Measurements from ENCODE around the gene KLB.

KLB gene

GRCh38 chr4:39446842-39447573 lies 40.3 kb downstream of the KLB start:
- DNase-seq (ENCODE audit: low read depth): no peak
- TF ChIP-seq, protein P1, sequence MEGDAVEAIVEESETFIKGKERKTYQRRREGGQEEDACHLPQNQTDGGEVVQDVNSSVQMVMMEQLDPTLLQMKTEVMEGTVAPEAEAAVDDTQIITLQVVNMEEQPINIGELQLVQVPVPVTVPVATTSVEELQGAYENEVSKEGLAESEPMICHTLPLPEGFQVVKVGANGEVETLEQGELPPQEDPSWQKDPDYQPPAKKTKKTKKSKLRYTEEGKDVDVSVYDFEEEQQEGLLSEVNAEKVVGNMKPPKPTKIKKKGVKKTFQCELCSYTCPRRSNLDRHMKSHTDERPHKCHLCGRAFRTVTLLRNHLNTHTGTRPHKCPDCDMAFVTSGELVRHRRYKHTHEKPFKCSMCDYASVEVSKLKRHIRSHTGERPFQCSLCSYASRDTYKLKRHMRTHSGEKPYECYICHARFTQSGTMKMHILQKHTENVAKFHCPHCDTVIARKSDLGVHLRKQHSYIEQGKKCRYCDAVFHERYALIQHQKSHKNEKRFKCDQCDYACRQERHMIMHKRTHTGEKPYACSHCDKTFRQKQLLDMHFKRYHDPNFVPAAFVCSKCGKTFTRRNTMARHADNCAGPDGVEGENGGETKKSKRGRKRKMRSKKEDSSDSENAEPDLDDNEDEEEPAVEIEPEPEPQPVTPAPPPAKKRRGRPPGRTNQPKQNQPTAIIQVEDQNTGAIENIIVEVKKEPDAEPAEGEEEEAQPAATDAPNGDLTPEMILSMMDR (conservative IDR thresholded peaks at IDR 0.05; ENCODE audit: low read depth, low read length): peak; percentile 35
- H3K4me3 ChIP-seq (ENCODE audit: low read length): peak overlapping the region; percentile 47

DNA sequence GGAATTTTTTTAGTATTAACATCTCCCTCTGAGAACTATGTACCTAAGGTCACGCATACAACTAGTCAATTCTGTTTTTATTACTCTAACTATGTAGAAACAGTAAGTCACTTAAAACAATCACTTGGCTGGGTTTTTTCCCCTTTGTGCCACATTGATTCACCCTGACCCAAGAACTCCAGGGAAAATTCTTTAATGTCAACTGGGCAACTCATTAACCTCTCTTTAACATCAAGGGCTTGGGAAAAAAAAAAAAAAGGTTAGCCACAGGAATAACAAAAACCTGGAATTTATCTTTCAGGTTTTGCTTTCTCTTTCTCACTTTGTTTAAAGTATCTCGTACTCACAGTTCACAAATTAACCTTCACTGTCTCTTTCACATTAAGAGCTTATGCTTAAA lies 43.9 kb downstream of the KLB start:
- no peak for DNase-seq (ENCODE audit: low read depth)
- H3K4me3 ChIP-seq (ENCODE audit: low read length): no peak overlapping the region
- TF ChIP-seq, protein P1 (conservative IDR thresholded peaks at IDR 0.05; ENCODE audit: low read depth, low read length): no peak

DNA sequence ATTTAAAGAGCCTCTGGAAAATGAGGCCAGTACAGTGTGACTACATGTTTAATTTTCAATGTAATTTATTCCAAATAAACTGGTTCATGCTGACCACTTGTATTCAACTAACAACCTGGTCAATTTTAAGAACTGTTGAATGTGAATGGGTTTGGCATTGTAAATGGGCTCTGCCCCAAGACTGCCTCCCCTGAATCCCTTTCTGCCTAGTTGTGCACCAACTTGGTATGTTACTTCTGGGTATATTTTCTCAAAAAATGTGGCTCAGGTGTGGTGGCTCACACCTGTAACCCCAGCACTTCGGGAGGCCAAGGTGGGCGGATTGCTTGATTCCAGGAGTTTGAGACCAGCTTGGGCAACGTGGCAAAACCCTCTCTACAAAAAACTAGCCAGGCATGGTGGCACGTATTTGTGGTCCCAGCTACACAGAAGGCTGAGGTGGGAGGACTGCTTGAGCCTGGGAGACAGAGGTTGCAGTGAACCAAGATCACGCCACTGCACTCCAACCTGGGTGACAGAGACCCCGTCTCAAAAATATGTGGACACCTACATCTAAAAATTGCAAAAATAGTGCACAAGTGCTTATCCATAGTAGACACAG lies 44.8 kb downstream of the KLB start:
- DNase-seq (ENCODE audit: low read depth): no peak
- TF ChIP-seq, protein P1 (conservative IDR thresholded peaks at IDR 0.05; ENCODE audit: low read depth, low read length): no peak
- H3K4me3 ChIP-seq (ENCODE audit: low read length): no peak overlapping the region

DNA sequence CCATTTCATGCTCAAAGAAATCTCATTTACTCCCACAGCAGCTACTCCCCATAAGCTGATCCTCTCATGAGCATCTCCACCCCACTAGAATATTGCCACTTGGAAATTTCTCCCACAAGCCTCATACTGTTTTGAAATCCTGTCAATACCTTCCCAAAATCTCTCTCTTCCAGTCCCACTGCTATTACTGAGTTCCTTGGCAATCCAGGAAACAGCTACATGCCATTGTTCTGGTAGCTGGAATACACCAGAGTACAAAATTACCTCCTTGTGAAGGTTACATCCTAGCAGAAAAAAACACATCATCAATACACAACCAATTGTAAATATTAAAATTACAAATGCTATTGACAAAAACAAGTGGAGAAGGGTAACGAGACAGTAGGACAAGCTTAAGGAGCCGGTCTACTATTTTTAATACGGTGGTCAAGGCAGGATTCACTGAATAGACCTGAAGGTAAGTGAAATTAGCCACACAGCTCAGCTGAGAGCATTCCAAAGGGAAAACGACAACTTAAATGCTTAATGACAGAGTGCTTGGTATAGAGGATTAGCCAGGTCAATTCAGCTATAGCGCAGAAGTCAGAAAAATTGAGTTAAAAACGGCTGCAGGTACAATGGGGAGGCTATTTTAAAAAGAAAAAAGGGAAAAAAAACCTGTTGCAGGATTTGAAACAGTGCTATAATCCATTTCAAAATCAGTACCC lies 45.6 kb downstream of the KLB start:
- DNase-seq (ENCODE audit: low read depth): no peak
- TF ChIP-seq, protein P1 (conservative IDR thresholded peaks at IDR 0.05; ENCODE audit: low read depth, low read length): no peak
- H3K4me3 ChIP-seq (ENCODE audit: low read length): no peak overlapping the region

DNA sequence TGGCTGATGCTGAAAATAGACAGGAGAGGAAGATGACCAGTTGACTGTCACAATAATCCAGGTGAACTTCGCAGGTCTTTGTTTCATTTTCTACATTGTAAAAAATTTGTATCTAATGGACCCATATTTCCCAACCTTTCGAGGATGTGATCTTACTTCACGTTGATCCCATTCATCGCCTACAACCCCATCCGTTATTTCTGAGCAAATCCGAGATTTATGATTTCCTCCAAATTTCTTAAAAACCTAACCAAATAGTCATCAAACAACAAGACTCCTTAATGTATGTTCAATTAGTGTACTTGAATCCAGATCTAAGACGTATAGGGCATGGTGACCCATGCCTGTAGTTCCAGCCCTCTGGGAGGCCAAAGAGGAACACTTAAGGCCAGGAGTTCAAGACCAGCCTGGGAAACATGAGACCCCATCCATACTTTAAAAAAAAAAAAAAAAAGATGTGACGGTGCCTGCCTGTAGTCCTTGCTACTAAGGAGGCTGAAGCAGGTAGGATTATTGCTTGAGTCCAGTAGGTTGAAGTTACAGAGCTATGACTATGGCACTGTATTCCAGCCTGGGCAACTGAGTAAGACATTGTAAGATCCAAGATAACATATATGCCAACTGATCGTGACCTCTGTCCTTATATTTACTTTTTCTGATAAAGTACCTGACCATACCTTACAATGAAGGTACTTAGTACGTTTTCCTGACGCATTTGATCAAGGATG lies 46.3 kb downstream of the KLB start:
- TF ChIP-seq, protein P1 (conservative IDR thresholded peaks at IDR 0.05; ENCODE audit: low read depth, low read length): no peak
- no peak overlapping the region for H3K4me3 ChIP-seq (ENCODE audit: low read length)
- no peak for DNase-seq (ENCODE audit: low read depth)

GRCh38 chr4:39453738-39454137 lies 47.0 kb downstream of the KLB start:
- DNase-seq (ENCODE audit: low read depth): no peak
- TF ChIP-seq, protein P1 (conservative IDR thresholded peaks at IDR 0.05; ENCODE audit: low read depth, low read length): no peak
- H3K4me3 ChIP-seq (ENCODE audit: low read length): no peak overlapping the region

Measured in retinal pigment epithelial cell (primary cell).